HG02938 (cell line): ENCODE measurements around the gene SLC6A11.

Experiments
- ATAC-seq: cut with Tn5 transposase; IDR thresholded peaks from one replicate; pipeline ENCODE4 v1.9.1; 2021; ENCODE audit warnings: mild to moderate bottlenecking, moderate library complexity; ENCODE audit not compliant: unreplicated experiment

Gene SLC6A11

GRCh38 chr3:10788451-10788850 is 27.6 kb upstream of the SLC6A11 start:
- ATAC-seq: no peak

- no peak for ATAC-seq
Measured at GRCh38 chr3:10790713-10791112, 25.3 kb upstream of the SLC6A11 start.

GRCh38 chr3:10792208-10792607 is 23.8 kb upstream of the SLC6A11 start:
- ATAC-seq: no peak

GRCh38 chr3:10798600-10799367 is 17.2 kb upstream of the SLC6A11 start:
- no peak for ATAC-seq

- ATAC-seq: no peak
Measured at GRCh38 chr3:10804183-10804648, 11.8 kb upstream of the SLC6A11 start.

- no peak for ATAC-seq
Measured at GRCh38 chr3:10806006-10806405, 10.0 kb upstream of the SLC6A11 start.

GRCh38 chr3:10808130-10808735 is 7.8 kb upstream of the SLC6A11 start:
- no peak for ATAC-seq

- ATAC-seq: no peak
Measured at GRCh38 chr3:10808974-10809373, 7.1 kb upstream of the SLC6A11 start.

GRCh38 chr3:10810376-10810775 is 5.7 kb upstream of the SLC6A11 start:
- ATAC-seq: no peak

- no peak for ATAC-seq
Measured at GRCh38 chr3:10813425-10813824, 2.6 kb upstream of the SLC6A11 start.

GRCh38 chr3:10814623-10815022 is 1.4 kb upstream of the SLC6A11 start:
- ATAC-seq: no peak

GRCh38 chr3:10815487-10815886 is 541 bp upstream of the SLC6A11 start:
- no peak for ATAC-seq

GRCh38 chr3:10816863-10817253 is 830 bp downstream of the SLC6A11 start:
- no peak for ATAC-seq

GRCh38 chr3:10817506-10817905 is 1.5 kb downstream of the SLC6A11 start:
- ATAC-seq: no peak

GRCh38 chr3:10822055-10822454 is 6.0 kb downstream of the SLC6A11 start:
- no peak for ATAC-seq

- ATAC-seq: no peak
Measured at GRCh38 chr3:10822708-10823515, 6.9 kb downstream of the SLC6A11 start.

- ATAC-seq: no peak
Measured at GRCh38 chr3:10823516-10823818, 7.4 kb downstream of the SLC6A11 start.

- no peak for ATAC-seq
Measured at GRCh38 chr3:10824468-10824867, 8.4 kb downstream of the SLC6A11 start.

GRCh38 chr3:10833855-10834414 is 17.9 kb downstream of the SLC6A11 start:
- ATAC-seq: no peak

GRCh38 chr3:10834951-10835350 is 18.9 kb downstream of the SLC6A11 start:
- ATAC-seq: no peak

- no peak for ATAC-seq
Measured at GRCh38 chr3:10835406-10835805, 19.4 kb downstream of the SLC6A11 start.

- no peak for ATAC-seq
Measured at GRCh38 chr3:10836676-10837075, 20.6 kb downstream of the SLC6A11 start.
